T-helper 9 cell (primary cell): ENCODE data around the gene ENTPD2.

Experiments
- DNase-seq: peaks from one replicate; pipeline ENCODE4 v3.0.0-alpha.2; 2020

The ENTPD2 gene

GRCh38 chr9:137079401-137079787 is 25.5 kb upstream of the ENTPD2 start:
- DNase-seq = no peak

GRCh38 chr9:137078701-137079400 is 25.0 kb upstream of the ENTPD2 start:
- no peak for DNase-seq

- no peak for DNase-seq
Observed at GRCh38 chr9:137077758-137078693, 24.2 kb upstream of the ENTPD2 start.

GRCh38 chr9:137077010-137077747 is 23.3 kb upstream of the ENTPD2 start, which contains the start of gene UAP1L1:
Gene UAP1L1 (plus strand): TSS chr9:137077517. CDS start chr9:137077533, 16 bp downstream.
- DNase-seq = peak; percentile 36

GRCh38 chr9:137076636-137077009 is 22.8 kb upstream of the ENTPD2 start:
- no peak for DNase-seq

GRCh38 chr9:137075275-137075775 is 21.5 kb upstream of the ENTPD2 start:
- no peak for DNase-seq

GRCh38 chr9:137074657-137075274 is 20.9 kb upstream of the ENTPD2 start:
- no peak for DNase-seq

- no peak for DNase-seq
Observed at GRCh38 chr9:137073992-137074399, 20.1 kb upstream of the ENTPD2 start.

- DNase-seq = no peak
Observed at GRCh38 chr9:137071282-137071681, 17.4 kb upstream of the ENTPD2 start.

- DNase-seq = no peak
Observed at GRCh38 chr9:137070906-137071275, 17.0 kb upstream of the ENTPD2 start.

GRCh38 chr9:137070201-137070905 is 16.5 kb upstream of the ENTPD2 start, which contains the start of gene SAPCD2:
Gene SAPCD2 (minus strand): TSS chr9:137070557. CDS start chr9:137070460, 97 bp downstream.
- peak; percentile 77 for DNase-seq

GRCh38 chr9:137069508-137070091 is 15.7 kb upstream of the ENTPD2 start:
- no peak for DNase-seq

GRCh38 chr9:137068539-137069507 is 15.0 kb upstream of the ENTPD2 start:
- no peak for DNase-seq

GRCh38 chr9:137067860-137068538 is 14.1 kb upstream of the ENTPD2 start:
- peak; percentile 82 for DNase-seq

GRCh38 chr9:137066096-137066861 is 12.4 kb upstream of the ENTPD2 start:
- no peak for DNase-seq

GRCh38 chr9:137065336-137065967 is 11.6 kb upstream of the ENTPD2 start:
- DNase-seq = no peak

- DNase-seq = no peak
Observed at GRCh38 chr9:137064880-137065164, 11.0 kb upstream of the ENTPD2 start.
